Hematopoietic multipotent progenitor cell treated with erythropoietin and hydrocortisone succinate and interleukin-3 and kit ligand, for 6 days (in vitro differentiated cells): Measurements from ENCODE around the gene UBE2L5.

Experiments
- DNase-seq: peaks from one replicate; pipeline ENCODE4 v3.0.0-alpha.2; 2015

Gene UBE2L5

GRCh38 chr13:30406779-30407416 is 15.4 kb upstream of the UBE2L5 start:
- DNase-seq, result no peak

GRCh38 chr13:30408319-30409101 is 13.8 kb upstream of the UBE2L5 start:
- DNase-seq, result peak; percentile 92

DNA sequence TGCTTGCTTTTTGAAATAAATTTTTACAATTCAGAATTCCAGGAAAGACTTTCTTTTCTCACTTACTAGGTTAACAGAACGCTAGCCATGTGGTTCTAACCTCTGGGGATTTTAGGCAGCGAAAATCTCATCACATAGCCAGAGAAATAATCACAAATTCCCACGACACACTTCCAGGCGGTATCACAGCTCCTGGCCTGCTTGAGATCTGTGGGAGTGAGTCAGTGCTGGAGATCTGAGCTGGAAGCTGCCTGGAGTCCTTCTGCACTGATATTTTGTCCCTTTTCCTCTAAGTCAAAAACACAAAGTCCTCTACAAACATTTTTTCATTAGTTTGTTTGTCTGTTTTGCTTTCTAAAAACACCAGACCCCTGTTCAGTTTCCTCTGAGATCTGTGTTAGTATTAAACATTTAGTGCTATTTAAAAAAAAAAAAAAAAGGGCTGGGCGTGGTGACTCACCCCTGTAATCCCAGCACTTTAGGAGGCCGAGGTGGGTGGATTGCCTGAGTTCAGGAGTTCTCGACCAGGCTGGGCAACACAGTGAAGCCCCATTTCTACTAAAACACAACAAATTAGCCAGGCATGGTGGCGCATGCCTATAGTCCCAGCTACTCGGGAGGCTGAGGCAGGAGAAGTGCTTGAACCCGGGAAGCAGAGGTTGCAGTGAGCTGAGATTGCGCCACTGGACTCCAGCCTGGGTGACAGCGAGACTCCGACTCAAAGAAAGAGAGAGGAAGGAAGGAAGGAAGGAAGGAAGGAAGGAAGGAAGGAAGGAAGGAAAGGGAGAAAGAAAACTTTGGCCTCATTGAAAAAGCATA is 12.2 kb upstream of the UBE2L5 start:
- no peak for DNase-seq

GRCh38 chr13:30410705-30411125 is 11.6 kb upstream of the UBE2L5 start:
- no peak for DNase-seq

GRCh38 chr13:30412346-30412745 is 9.9 kb upstream of the UBE2L5 start:
- DNase-seq, result no peak

DNA sequence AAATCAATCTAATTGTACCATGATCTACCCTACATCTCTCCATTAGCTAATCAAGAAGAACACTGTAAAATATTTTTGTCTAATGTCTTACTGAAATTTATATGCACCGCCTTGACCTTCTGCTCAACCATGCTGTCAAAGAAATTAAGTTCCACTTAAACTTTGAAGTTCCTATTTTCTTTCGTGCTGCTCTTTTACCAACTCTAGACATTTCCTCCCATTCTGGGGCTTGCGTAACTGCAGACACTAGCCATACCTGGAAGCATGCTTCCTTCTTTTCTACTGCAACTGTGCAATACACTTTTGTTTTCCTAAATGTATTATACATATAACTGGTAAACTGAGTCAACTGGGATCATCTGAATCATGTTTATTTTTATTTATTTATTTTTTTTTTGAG is 8.5 kb upstream of the UBE2L5 start:
- DNase-seq, result no peak

GRCh38 chr13:30415430-30416030 is 6.8 kb upstream of the UBE2L5 start:
- DNase-seq, result no peak

DNA sequence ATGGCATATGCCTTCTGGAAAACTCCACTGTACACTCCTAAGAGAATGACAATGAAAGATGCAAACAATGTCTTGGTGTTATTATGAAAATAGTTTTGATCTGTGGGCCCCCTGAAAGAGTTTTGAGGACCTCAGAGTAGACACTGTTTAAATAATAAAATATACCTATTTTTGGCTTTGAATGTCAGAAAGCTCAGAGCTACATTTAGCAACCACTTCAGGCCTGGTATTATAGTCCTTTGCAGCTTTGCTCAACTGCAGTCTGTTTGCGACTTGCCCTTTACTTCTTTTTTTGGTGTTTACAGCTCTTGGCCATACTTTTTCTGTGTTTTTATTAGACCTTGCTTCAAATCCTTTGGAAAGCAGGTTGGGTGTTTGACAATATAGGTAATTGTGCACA is 5.8 kb upstream of the UBE2L5 start:
- DNase-seq, result no peak

- no peak for DNase-seq
Observed at GRCh38 chr13:30418075-30418716, 4.1 kb upstream of the UBE2L5 start.

DNA sequence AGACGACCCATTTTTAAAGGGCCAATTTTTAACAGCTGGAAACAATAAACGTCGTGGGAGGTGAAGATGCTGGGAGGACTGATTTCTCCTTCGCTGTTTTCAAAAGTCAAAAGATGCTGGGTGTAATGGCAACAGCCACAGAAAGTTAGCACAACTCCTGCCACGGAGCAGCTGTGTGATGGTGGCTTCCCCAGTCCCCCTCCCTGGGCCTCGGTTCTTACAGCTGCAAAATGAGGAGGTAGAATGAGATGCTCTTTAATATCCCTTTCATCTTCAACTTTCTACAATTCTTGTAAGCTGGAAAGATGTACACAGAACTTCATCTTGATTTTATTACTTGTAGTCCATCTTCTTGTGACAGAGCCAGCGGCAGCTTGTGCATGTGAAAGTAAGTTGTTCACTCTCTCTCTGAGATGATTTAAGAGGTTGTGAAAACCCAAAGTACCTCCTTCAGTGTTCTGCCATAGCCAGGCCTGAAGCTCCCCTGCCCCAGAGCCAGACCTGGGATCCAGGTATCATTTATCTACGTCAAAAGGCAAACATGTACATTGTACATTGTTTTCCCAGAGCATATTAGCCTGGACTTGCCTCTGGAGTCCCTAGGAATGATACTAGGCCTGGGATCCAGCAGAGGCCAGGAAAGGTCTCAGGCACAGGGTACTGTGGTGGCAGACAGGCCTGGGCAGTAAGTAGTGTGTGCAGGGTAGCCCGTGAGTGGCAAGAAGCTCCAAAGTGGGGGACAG is 3.4 kb upstream of the UBE2L5 start:
- no peak for DNase-seq

DNA sequence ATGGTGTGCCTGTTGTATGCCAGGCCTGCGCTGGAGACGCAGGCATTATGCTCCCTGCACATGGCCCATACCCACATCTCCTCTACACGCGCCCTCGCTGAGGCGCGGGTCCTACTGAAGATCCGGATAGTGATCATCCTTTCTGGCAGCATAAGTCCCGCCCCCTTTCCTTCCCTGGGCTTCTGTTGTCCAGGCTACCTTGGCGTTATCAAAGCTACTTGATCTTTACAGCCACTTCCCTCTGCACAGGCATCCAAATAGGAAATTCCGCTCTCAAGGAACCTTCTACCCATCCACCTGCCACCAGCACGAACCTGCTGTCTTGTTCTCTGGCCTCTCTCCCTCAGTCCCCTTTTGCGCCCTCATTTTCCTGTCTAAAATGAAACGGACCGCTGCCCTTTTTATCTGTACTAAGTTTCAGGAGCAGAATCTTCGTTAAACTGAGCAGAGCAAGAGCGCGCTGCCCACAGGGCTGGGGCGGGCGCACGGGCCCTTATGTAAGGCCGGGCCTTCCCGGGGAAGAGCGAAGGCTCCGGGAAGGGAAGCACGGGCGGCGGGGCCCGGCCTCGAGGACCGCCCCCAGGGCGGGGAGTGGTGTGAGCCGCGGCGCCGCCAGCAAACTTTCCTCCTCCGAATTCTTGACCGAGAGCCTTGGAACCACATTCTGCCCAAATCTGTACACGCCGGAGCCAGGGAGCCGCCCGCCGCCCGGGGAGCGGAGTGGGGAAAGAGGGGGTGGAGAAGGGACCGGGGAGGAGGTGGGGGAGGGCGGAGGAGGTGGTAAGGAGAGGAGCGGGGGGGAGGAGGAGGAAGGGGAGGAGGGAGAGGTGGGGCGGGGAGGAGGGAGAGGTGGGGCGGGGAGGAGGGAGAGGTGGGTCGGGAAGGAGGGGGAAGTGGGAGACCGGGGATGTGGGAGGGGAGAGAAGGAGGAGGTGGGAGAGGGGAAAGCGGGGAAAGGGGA is 920 bp upstream of the UBE2L5 start:
- DNase-seq, result peak; percentile 60

GRCh38 chr13:30423891-30424290 is 1.6 kb downstream of the UBE2L5 start:
- no peak for DNase-seq

GRCh38 chr13:30429235-30429634 is 6.9 kb downstream of the UBE2L5 start:
- no peak for DNase-seq

- DNase-seq, result no peak
Observed at GRCh38 chr13:30429721-30430694, 7.7 kb downstream of the UBE2L5 start.

DNA sequence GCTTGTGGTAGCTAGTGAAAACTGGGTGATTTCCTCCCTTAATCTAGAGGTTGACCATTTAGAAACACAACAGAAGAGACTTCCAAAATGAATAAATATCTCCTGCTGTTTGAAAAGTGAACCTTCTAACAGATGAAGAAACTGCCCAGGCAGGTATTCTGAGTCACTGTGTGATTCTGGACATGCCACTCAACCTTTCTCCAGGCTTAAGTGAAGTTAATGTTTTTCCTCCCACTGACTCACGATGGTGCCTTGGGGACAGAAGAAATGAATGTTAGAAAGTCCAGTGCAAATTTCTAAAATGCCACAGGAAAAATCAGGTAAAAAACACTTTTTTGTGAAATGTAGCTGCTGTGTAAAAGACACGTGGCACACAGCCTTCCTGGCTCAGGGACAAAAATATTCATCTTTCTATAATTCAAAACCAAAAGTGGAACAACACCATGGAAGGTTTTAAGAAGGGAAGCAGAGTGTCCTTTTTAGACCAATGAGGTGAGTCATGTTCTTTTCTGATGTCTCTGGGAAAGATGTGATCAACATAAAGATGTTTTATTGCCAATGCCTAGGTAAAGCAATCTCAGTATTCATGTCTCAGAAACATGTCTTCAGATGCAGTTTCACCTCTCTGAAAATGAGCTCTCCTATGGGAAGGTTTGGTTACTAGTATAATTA is 9.1 kb downstream of the UBE2L5 start:
- DNase-seq, result no peak

- no peak for DNase-seq
Observed at GRCh38 chr13:30435911-30436451, 13.7 kb downstream of the UBE2L5 start.

- no peak for DNase-seq
Observed at GRCh38 chr13:30437177-30437576, 14.9 kb downstream of the UBE2L5 start.

GRCh38 chr13:30438286-30438685 is 16.0 kb downstream of the UBE2L5 start:
- no peak for DNase-seq
